ENCODE results near the gene CORO2B.

CORO2B gene

GRCh38 chr15:68553994-68554720 is 24.6 kb upstream of the CORO2B start:
- DNase-seq (ENCODE audit: low read depth in 2 of 2): peak; percentile 22 to 35

GRCh38 chr15:68554721-68555678 is 23.8 kb upstream of the CORO2B start:
- DNase-seq (ENCODE audit: low read depth in 2 of 2): no peak

- DNase-seq (ENCODE audit: low read depth in 2 of 2): no peak
Observed at GRCh38 chr15:68555679-68556037, 23.1 kb upstream of the CORO2B start.

GRCh38 chr15:68556139-68556990 is 22.4 kb upstream of the CORO2B start:
- no peak for DNase-seq (ENCODE audit: low read depth in 2 of 2)

GRCh38 chr15:68557469-68558317 is 21.1 kb upstream of the CORO2B start:
- no peak for DNase-seq (ENCODE audit: low read depth in 2 of 2)

GRCh38 chr15:68558318-68559305 is 20.2 kb upstream of the CORO2B start:
- no peak for DNase-seq (ENCODE audit: low read depth in 2 of 2)

- peak; percentile 28 to 34 for DNase-seq (ENCODE audit: low read depth in 2 of 2)
Observed at GRCh38 chr15:68559345-68560310, 19.2 kb upstream of the CORO2B start.

GRCh38 chr15:68560501-68561113 is 18.2 kb upstream of the CORO2B start:
- DNase-seq (ENCODE audit: low read depth in 2 of 2): no peak

GRCh38 chr15:68561171-68561900 is 17.5 kb upstream of the CORO2B start:
- no peak for DNase-seq (ENCODE audit: low read depth in 2 of 2)

- DNase-seq (ENCODE audit: low read depth in 2 of 2): no peak
Observed at GRCh38 chr15:68561901-68562300, 16.9 kb upstream of the CORO2B start.

- DNase-seq (ENCODE audit: low read depth in 2 of 2): no peak
Observed at GRCh38 chr15:68564173-68564572, 14.6 kb upstream of the CORO2B start.

- no peak for DNase-seq (ENCODE audit: low read depth in 2 of 2)
Observed at GRCh38 chr15:68565234-68565633, 13.6 kb upstream of the CORO2B start.

GRCh38 chr15:68565726-68566125 is 13.1 kb upstream of the CORO2B start:
- DNase-seq (ENCODE audit: low read depth in 2 of 2): no peak

GRCh38 chr15:68566377-68566954 is 12.3 kb upstream of the CORO2B start:
- no peak for DNase-seq (ENCODE audit: low read depth in 2 of 2)

- no peak for DNase-seq (ENCODE audit: low read depth in 2 of 2)
Observed at GRCh38 chr15:68567345-68567744, 11.4 kb upstream of the CORO2B start.

GRCh38 chr15:68570974-68571373 is 7.8 kb upstream of the CORO2B start:
- no peak for DNase-seq (ENCODE audit: low read depth in 2 of 2)

- no peak for DNase-seq (ENCODE audit: low read depth in 2 of 2)
Observed at GRCh38 chr15:68571582-68571981, 7.2 kb upstream of the CORO2B start.

Measured in activated CD8-positive, alpha-beta memory T cell treated with anti-CD3 and anti-CD28 coated beads for 4 hours (primary cell).